IMR-90 (cell line): ENCODE data around the gene NFKBIE. TPM values are rescaled to one million over a fixed set of nuclear protein-coding genes. Genes with fewer than 3 reads are reported as not detected.

ENCODE experiments used
- ATAC-seq: fragments of 200-7000 bp; cut with Tn5 transposase; 2 replicates; pipeline ENCODE4 v1.9.1; 2020; ENCODE audit warnings: low read depth, mild to moderate bottlenecking, moderate library complexity
- BruUV-seq: library from RNA; stranded (reverse); fragments of 400-500 nt; replicated peaks from 2 replicates; lab custom pipeline; 2021; lab: Mats Ljungman, UMichigan
- CTCF ChIA-PET: fragments of 300-600 bp; formaldehyde crosslinking; extraction: SDS; loops from one replicate; lab custom pipeline; 2021; ENCODE audit warnings: antibody characterized with exemption; lab: Yijun Ruan, JAX
- POLR2A ChIA-PET: fragments of 300-600 bp; sonication (Branson Sonifier 250); formaldehyde crosslinking; loops from one replicate; lab custom pipeline; 2022; ENCODE audit warnings: antibody characterized with exemption; ENCODE audit not compliant: unreplicated experiment; lab: Charles Lee
- DNase-seq: peaks from one replicate; pipeline ENCODE4 v3.0.0; 2013
- H2AFZ ChIP-seq: replicated peaks from 2 replicates; pipeline ENCODE3; 2013; ENCODE audit warnings: low read length, mild to moderate bottlenecking; ENCODE audit not compliant: poor library complexity
- H2AK5ac ChIP-seq: 2 replicates; pipeline ENCODE4 v1.6.1; 2013; ENCODE audit warnings: low read depth, low read length, inconsistent platforms
- H2AK9ac ChIP-seq: replicated peaks from 2 replicates; pipeline ENCODE3; 2013; ENCODE audit warnings: mild to moderate bottlenecking, low read depth, low read length, moderate library complexity; ENCODE audit not compliant: poor library complexity
- H2BK120ac ChIP-seq: 2 replicates; pipeline ENCODE4 v1.6.1; 2013; ENCODE audit warnings: low read depth, low read length, inconsistent platforms
- H2BK15ac ChIP-seq: 3 replicates; pipeline ENCODE4 v1.6.1; 2013; ENCODE audit warnings: low read depth, low read length, inconsistent platforms
- H2BK20ac ChIP-seq: 2 replicates; pipeline ENCODE4 v1.6.1; 2013; ENCODE audit warnings: low read depth, mild to moderate bottlenecking, inconsistent platforms, low read length, moderate library complexity
- H2BK5ac ChIP-seq: 2 replicates; pipeline ENCODE4 v1.6.1; 2013; ENCODE audit warnings: mild to moderate bottlenecking, low read depth, low read length, inconsistent platforms; ENCODE audit not compliant: poor library complexity, severe bottlenecking
- H3K14ac ChIP-seq: replicated peaks from 2 replicates; pipeline ENCODE4 v1.6.1; 2013; ENCODE audit warnings: low read depth, low read length, inconsistent platforms
- H3K18ac ChIP-seq: 2 replicates; pipeline ENCODE4 v1.6.1; 2013; ENCODE audit warnings: low read depth, low read length, control low read depth
- H3K23ac ChIP-seq: 2 replicates; pipeline ENCODE4 v1.6.1; 2013; ENCODE audit warnings: low read depth, low read length, inconsistent platforms
- H3K27ac ChIP-seq: 2 replicates; pipeline ENCODE4 v1.5.1; 2013; ENCODE audit warnings: mild to moderate bottlenecking, control low read depth, low read length; ENCODE audit not compliant: insufficient read depth
- H3K27me3 ChIP-seq: 2 replicates; pipeline ENCODE4 v1.6.1; 2013; ENCODE audit warnings: low read length; ENCODE audit not compliant: control insufficient read depth, insufficient read depth
- H3K36me3 ChIP-seq: 2 replicates; pipeline ENCODE4 v1.6.1; 2013; ENCODE audit warnings: low read length, mixed read lengths; ENCODE audit not compliant: control insufficient read depth, insufficient read depth
- H3K4ac ChIP-seq: 2 replicates; pipeline ENCODE4 v1.6.1; 2013; ENCODE audit warnings: low read depth, low read length, inconsistent platforms
- H3K4me1 ChIP-seq: 2 replicates; pipeline ENCODE4 v1.6.1; 2013; ENCODE audit warnings: low read length, mixed read lengths; ENCODE audit not compliant: control insufficient read depth, insufficient read depth
- H3K4me2 ChIP-seq: 2 replicates; pipeline ENCODE4 v1.6.1; 2013; ENCODE audit warnings: low read depth, mild to moderate bottlenecking, control low read depth, low read length, moderate library complexity
- H3K4me3 ChIP-seq: 2 replicates; pipeline ENCODE4 v1.5.1; 2013; ENCODE audit warnings: low read depth, mild to moderate bottlenecking, control low read depth, low read length, moderate library complexity; ENCODE audit not compliant: insufficient read depth
- H3K56ac ChIP-seq: 2 replicates; pipeline ENCODE4 v1.6.1; 2013; ENCODE audit warnings: low read length, inconsistent platforms; ENCODE audit not compliant: insufficient read depth; ENCODE audit errors: extremely low read depth
- H3K79me1 ChIP-seq, 2 experiments: 2 replicates each; pipeline ENCODE4 v1.6.1; 2013; ENCODE audit warnings: low read length in 2 of 2, inconsistent platforms in 1 of 2, low read depth in 1 of 2
- H3K9ac ChIP-seq: 2 replicates; pipeline ENCODE4 v1.6.1; 2013; ENCODE audit warnings: low read depth, low read length, control low read depth
- H3K9me1 ChIP-seq: 2 replicates; pipeline ENCODE4 v1.6.1; 2013; ENCODE audit warnings: low read length, inconsistent platforms; ENCODE audit not compliant: insufficient read depth
- H3K9me3 ChIP-seq: 2 replicates; pipeline ENCODE4 v1.6.1; 2013; ENCODE audit warnings: low read length; ENCODE audit not compliant: control insufficient read depth, insufficient read depth
- H4K20me1 ChIP-seq: 2 replicates; pipeline ENCODE4 v1.6.1; 2013; ENCODE audit warnings: low read length, inconsistent platforms; ENCODE audit not compliant: insufficient read depth
- H4K5ac ChIP-seq: 2 replicates; pipeline ENCODE4 v1.6.1; 2013; ENCODE audit warnings: mild to moderate bottlenecking, low read depth, low read length, control low read depth
- H4K8ac ChIP-seq, 2 experiments: 2 replicates each; pipeline ENCODE4 v1.6.1; 2013; ENCODE audit warnings: low read depth in 2 of 2, low read length in 2 of 2, control low read depth in 1 of 2, inconsistent platforms in 1 of 2
- H4K91ac ChIP-seq: 2 replicates; pipeline ENCODE4 v1.6.1; 2013; ENCODE audit warnings: low read depth, low read length, inconsistent platforms; ENCODE audit not compliant: insufficient read depth
- CTCF ChIP-seq: conservative IDR thresholded peaks from 2 replicates; pipeline ENCODE4 v1.5.1; 2012; ENCODE audit warnings: mild to moderate bottlenecking, low read depth, low read length, improper control_type of control experiment
- FOS ChIP-seq: fragments of 150-350 bp; IDR thresholded peaks from 2 replicates; pipeline ENCODE4 v1.6.1; 2016; ENCODE audit warnings: low read depth, low read length
- MAFK ChIP-seq: IDR thresholded peaks from 2 replicates; pipeline ENCODE4 v1.6.1; 2012; ENCODE audit warnings: low read depth, low read length, improper control_type of control experiment
- MXI1 ChIP-seq: IDR thresholded peaks from 2 replicates; pipeline ENCODE4 v1.6.1; 2012; ENCODE audit warnings: low read depth, mild to moderate bottlenecking, low read length, moderate library complexity, borderline replicate concordance
- NFE2L2 ChIP-seq: fragments of 150-350 bp; IDR thresholded peaks from 2 replicates; pipeline ENCODE4 v1.6.1; 2016; ENCODE audit warnings: low read depth, mild to moderate bottlenecking, low read length
- POLR2A ChIP-seq: IDR thresholded peaks from 2 replicates; pipeline ENCODE4 v1.6.1; 2012; ENCODE audit warnings: mild to moderate bottlenecking, low read depth, low read length
- RAD21 ChIP-seq: IDR thresholded peaks from 2 replicates; pipeline ENCODE4 v1.6.1; 2012; ENCODE audit warnings: low read length, improper control_type of control experiment
- RFX5 ChIP-seq: IDR thresholded peaks from 2 replicates; pipeline ENCODE4 v1.8.0; 2012; ENCODE audit warnings: low read depth, mild to moderate bottlenecking, low read length, moderate library complexity
- WGBS, 2 experiments: methylation state at CpG; one replicate each; pipeline versions ENCODE4 v1.1.5 to v1.1.7; 2013; ENCODE audit warnings: missing lambda C conversion rate in 2 of 2; ENCODE audit not compliant: insufficient read length in 1 of 2; ENCODE audit errors: extremely low coverage in 2 of 2; 5-methylcytosine and 5-hydroxymethylcytosine counted together
- dilution Hi-C: fragments of 300-500 bp; cut with HindIII; formaldehyde crosslinking; loops from one replicate; pipeline ENCODE4 v1.14.3; 2018; ENCODE audit warnings: low sequenced_read_pairs; ENCODE audit not compliant: unreplicated experiment
- in situ Hi-C: fragments of 300-500 bp; cut with MboI; formaldehyde crosslinking; loops from 3 replicates; pipeline ENCODE4 v1.14.3; 2019; ENCODE audit warnings: low sequenced_read_pairs, inconsistent platforms, mixed read lengths
- intact Hi-C: fragments of 100-400 bp; cut with micrococcal nuclease; formaldehyde crosslinking; loops from 2 replicates; pipeline ENCODE4 v1.10.0; 2022
- polyA plus RNA-seq, 3 experiments: library from polyadenylated mRNA; depleted of rRNA; stranded (reverse); fragments of >200 nt; gene quantifications; 2 replicates each; pipeline ENCODE4 v1.2.3, GENCODE V29; 2012; ENCODE audit warnings: low replicate concordance in 1 of 3
- total RNA-seq: library from RNA; depleted of rRNA; stranded (reverse); fragments of >200 nt; gene quantifications from 2 replicates; pipeline ENCODE4 v1.2.3, GENCODE V29; 2012

NFKBIE gene
- total and polyA plus RNA-seq, 2 of the 4 experiments (the other 2 are of a cell fraction) = 7.9 to 13.0 TPM

- Histone ChIP-seq H2AK9ac (no peak overlapping the region), H3K4ac (no peak overlapping the region), H4K5ac (no peak overlapping the region), H3K18ac (no peak overlapping the region), H4K8ac (no peak overlapping the region), H3K9me1 (no peaks in the 10 kb centered on the region), H3K27ac (no peak overlapping the region), H2AFZ (no peak overlapping the region), H3K4me2 (no peak overlapping the region), H4K20me1 (no peaks in the 10 kb centered on the region), H2BK15ac (no peak overlapping the region), H3K4me1 (0 out of 2 replicates have a peak, but pooled peaks cover 7% of the 10 kb centered on the region), H4K91ac (no peak overlapping the region), H3K36me3 (peaks cover 2% of the 10 kb centered on the region; the same call in 1 of the 2 replicates), H3K56ac (no peak overlapping the region), H3K14ac (no peak overlapping the region), H2BK5ac (no peak overlapping the region), H3K9me3 (no peaks in the 10 kb centered on the region), H3K79me1 (peaks cover 0 to 8% of the 10 kb centered on the region in 2 experiments; a peak in 1 of 4 replicates), H2AK5ac (no peak overlapping the region), H2BK120ac (no peak overlapping the region), H2BK20ac (no peak overlapping the region), H3K27me3 (no peaks in the 10 kb centered on the region), H3K4me3 (no peak overlapping the region), H3K23ac (no peak overlapping the region), H3K9ac (no peak overlapping the region)
- TF ChIP-seq POLR2A (no peak), RFX5 (no peak), CTCF (no peak), MAFK (no peak), FOS (no peak), MXI1 (no peak), RAD21 (no peak), NFE2L2 (no peak)
- dilution Hi-C loops (no loop called here), in situ Hi-C loops (no loop called here), intact Hi-C loops (no loop called here)
- no TSS peak for BruUV-seq
- ChIA-PET POLR2A (no interaction called here), CTCF (no interaction called here)
- ATAC-seq (no peak), DNase-seq (no peak)
- 97% methylated on average over 3 of the region's 5 CpGs; no CpG with 5 or more reads in 1 of the 2 experiments for WGBS, 2 experiments
Measured at GRCh38 chr6:44228836-44229235, 36.5 kb downstream of the NFKBIE start.
